Effector memory CD4-positive, alpha-beta T cell (primary cell): ENCODE measurements around the gene PRKCE.
"Not testable (repeated sequence)": the region's sequence is repeated elsewhere in the genome, so short reads cannot be mapped to it uniquely, and the experiment has no call there.

Experiments used
- DNase-seq, 3 donors: peaks; one replicate each; pipeline ENCODE4 v3.0.0-alpha.2; 2020
- H3K27ac ChIP-seq: 2 replicates; pipeline ENCODE4 v1.7.0; 2013; ENCODE audit warnings: mild to moderate bottlenecking, low read length, moderate library complexity; ENCODE audit not compliant: insufficient read depth, poor library complexity, severe bottlenecking
- H3K27me3 ChIP-seq: replicated peaks from 2 replicates; pipeline ENCODE4 v1.7.0; 2013; ENCODE audit warnings: mild to moderate bottlenecking, low read length; ENCODE audit not compliant: insufficient read depth, control insufficient read depth, poor library complexity, severe bottlenecking
- H3K36me3 ChIP-seq: 2 replicates; pipeline ENCODE4 v1.7.0; 2013; ENCODE audit warnings: mild to moderate bottlenecking, low read length, moderate library complexity; ENCODE audit not compliant: control insufficient read depth, insufficient read depth
- H3K4me1 ChIP-seq: 2 replicates; pipeline ENCODE4 v1.7.0; 2013; ENCODE audit warnings: low read length, mild to moderate bottlenecking; ENCODE audit not compliant: control insufficient read depth, insufficient read depth, poor library complexity, severe bottlenecking
- H3K4me3 ChIP-seq: 2 replicates; pipeline ENCODE4 v1.7.0; 2013; ENCODE audit warnings: low read length, low read depth, mild to moderate bottlenecking; ENCODE audit not compliant: insufficient read depth, poor library complexity, severe bottlenecking
- H3K9me3 ChIP-seq: 2 replicates; pipeline ENCODE4 v1.7.0; 2013; ENCODE audit warnings: mild to moderate bottlenecking, low read length, moderate library complexity; ENCODE audit not compliant: control insufficient read depth

PRKCE gene

DNA sequence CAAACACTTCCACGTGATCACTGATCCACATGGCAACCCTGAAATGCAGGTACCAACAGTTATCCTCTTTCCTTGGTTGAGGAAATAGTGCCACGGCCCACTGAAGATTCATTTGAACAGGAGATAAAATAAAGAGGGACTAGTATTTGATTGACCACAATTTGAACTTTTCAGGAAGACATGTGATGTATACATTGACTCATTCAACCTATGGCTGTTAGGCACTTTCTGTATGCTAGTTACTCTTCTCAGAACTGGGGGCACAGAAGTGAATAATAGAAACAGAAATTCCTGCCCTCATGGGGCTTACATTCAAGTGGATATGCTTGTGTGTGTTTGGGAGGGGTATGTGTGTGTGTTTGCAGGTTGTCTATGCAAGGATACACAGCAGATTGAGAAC is 199.6 kb downstream of the PRKCE start:
- no peak for DNase-seq
- Histone ChIP-seq H3K9me3 (no peaks in the 10 kb centered on the region), H3K4me3 (no peak overlapping the region), H3K36me3 (no peaks in the 10 kb centered on the region), H3K27ac (no peak overlapping the region), H3K4me1 (no peaks in the 10 kb centered on the region), H3K27me3 (no peaks in the 10 kb centered on the region)

DNA sequence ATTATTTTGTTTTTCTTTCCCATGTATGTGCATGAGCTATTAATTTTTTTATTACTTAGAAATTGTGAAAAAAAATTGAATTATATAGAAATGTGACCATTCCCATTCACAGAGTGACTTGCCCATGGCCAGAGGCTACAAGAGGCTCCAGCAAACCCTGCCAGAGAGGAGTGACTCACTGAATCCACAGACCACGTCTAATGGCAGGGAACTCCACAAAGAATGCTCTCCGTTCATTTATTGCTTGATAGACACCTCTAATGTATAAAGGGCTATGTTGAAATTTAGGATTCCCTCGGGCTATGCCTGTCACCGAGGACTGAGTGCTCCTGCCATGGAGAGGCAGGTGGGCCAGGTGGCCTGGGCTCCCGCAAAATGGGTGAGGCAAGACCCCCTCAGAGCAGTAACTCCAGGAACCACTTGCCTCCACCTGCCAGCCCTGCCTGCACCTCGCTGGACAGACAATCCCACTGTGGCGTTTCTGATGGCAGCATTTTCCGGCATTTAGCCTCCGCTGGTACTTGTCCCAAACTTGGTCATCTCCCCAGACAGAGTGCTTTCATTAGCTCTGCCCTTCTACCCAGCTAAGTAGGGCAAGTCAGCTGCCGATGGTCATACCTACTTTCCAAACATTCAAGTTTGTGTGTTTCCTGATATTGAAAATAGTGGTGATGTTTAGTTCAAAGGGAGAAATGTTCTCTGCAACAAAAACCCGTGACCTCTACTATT is 200.3 kb downstream of the PRKCE start:
- DNase-seq = no peak
- H3K36me3 ChIP-seq = no peaks in the 10 kb centered on the region
- no peak overlapping the region for H3K27ac ChIP-seq
- no peaks in the 10 kb centered on the region for H3K9me3 ChIP-seq
- H3K4me1 ChIP-seq = no peaks in the 10 kb centered on the region
- no peak overlapping the region for H3K4me3 ChIP-seq
- H3K27me3 ChIP-seq = no peaks in the 10 kb centered on the region

DNA sequence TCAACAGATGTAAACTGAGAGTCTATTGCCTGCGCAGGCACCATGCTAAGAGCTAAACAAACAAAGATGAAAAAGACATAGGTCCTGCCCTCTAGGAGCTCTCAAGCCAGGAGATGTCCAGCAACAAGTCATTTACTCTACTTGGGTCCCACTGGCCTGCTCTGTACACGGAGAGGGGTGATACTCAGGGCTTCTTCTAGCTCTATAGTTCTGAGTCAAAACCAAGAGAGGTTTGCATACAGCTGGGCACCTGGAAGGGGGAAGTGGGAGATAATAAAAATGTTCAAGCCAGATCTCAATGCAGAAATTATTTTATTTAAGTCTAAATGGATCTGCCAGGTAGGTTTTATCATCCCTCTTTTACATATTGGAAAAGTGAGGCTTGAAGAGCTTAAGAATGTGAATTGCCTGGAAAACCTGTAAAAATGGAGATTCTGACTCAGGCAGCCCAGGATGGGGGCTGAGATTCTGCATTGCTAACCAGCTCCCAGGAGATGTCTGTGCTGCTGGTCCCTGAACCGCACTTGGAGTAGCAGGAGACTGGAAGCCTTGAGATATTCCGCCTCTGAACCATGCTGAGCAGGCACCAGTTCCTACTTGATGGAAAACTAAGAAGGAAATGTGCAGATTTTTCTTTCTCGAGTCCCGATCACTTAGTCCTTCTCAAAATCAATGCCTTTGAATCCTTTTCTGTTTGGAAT is 201.1 kb downstream of the PRKCE start:
- Histone ChIP-seq H3K9me3 (no peaks in the 10 kb centered on the region), H3K27me3 (no peaks in the 10 kb centered on the region), H3K4me3 (no peak overlapping the region), H3K4me1 (no peaks in the 10 kb centered on the region), H3K36me3 (no peaks in the 10 kb centered on the region), H3K27ac (no peak overlapping the region)
- DNase-seq = no peak

DNA sequence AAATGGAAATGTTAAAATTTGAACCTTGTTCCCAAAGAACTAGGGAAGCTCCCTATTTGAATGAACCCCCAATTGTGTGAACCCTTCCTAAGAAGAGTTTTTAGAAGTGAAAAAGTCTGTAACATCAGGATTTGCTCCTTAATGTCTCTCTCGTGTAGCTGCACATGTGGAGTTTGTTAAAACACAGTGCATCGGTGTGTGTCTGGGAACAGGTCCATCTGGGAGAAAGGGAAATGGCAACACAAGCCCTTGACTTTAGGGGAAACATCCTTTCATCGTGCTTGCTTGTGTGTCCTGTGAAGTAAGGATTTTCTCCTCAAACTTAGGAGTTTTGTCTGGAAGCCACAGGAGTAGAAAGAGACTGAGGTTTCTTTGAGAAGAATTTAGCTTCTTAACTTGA is 203.9 kb downstream of the PRKCE start:
- H3K27ac ChIP-seq = no peak overlapping the region
- no peaks in the 10 kb centered on the region for H3K27me3 ChIP-seq
- DNase-seq = no peak

DNA sequence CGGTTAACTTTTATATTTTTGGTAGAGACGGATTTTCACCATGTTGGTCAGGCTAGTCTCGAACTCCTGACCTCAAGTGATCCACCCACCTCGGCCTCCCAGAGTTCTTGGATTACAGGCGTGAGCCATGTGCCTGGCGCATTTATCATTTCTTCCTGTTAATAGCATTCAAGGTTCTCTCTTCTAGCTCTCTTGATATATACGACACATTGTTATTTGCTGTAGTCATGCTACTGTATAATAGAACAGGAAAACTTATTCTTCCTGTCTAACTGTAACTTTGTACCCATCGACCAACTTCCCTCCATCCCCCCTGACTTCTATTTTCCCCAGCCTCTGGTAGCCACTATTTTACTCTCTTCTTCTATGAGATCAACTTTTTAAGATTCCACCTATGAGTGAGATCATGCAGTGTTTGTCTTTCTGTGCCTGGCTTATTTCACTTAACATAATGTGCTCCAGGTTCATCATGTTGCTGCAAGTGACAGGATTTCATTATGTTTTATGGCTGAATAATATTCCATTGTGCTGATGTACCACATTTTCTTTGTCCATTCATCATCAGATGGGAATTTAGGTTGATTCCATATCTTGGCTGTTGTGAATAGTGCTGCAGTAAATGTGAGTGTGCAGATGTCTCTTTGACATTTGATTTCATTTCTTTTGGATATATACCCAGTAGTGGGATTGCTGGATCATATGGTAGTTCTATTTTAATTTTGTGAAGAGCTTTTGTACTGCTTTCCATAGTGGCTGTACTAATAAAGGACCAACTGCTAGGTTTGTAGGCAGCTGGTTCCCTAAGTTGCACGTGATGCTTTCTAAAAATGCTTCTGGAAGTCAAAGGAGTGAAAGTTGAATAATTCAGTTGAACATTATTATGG is 205.2 kb downstream of the PRKCE start:
- Histone ChIP-seq H3K4me1 (peaks cover 6% of the 10 kb centered on the region), H3K36me3 (no peaks in the 10 kb centered on the region), H3K27ac (no peak overlapping the region), H3K27me3 (no peaks in the 10 kb centered on the region), H3K9me3 (no peaks in the 10 kb centered on the region), H3K4me3 (no peak overlapping the region)
- no peak for DNase-seq

More for the DNA sequence above, 203.9 kb downstream of the PRKCE start:
- H3K4me1 ChIP-seq = peaks cover 5% of the 10 kb centered on the region
- H3K4me3 ChIP-seq = no peak overlapping the region
- H3K36me3 ChIP-seq = no peaks in the 10 kb centered on the region
- H3K9me3 ChIP-seq = no peaks in the 10 kb centered on the region

DNA sequence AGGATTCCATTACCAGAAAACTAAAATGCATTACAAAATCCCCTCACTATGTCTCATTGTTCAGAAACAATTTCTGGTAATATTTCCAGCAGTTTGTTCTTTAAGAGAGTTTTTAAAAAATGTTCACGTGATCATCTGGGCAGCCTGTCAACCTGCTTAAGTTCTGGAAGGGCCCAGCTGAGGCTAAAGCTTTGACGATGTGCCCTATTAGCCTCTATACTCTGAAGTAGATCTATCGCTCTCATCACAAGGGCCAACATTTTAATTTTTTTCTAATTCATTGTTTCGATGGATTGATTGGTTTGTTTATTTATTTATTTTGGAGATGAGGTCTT is 205.8 kb downstream of the PRKCE start:
- Histone ChIP-seq H3K9me3 (no peaks in the 10 kb centered on the region), H3K27ac (no peak overlapping the region), H3K36me3 (no peaks in the 10 kb centered on the region), H3K4me1 (peaks cover 6% of the 10 kb centered on the region), H3K27me3 (no peaks in the 10 kb centered on the region), H3K4me3 (no peak overlapping the region)
- DNase-seq = no peak

DNA sequence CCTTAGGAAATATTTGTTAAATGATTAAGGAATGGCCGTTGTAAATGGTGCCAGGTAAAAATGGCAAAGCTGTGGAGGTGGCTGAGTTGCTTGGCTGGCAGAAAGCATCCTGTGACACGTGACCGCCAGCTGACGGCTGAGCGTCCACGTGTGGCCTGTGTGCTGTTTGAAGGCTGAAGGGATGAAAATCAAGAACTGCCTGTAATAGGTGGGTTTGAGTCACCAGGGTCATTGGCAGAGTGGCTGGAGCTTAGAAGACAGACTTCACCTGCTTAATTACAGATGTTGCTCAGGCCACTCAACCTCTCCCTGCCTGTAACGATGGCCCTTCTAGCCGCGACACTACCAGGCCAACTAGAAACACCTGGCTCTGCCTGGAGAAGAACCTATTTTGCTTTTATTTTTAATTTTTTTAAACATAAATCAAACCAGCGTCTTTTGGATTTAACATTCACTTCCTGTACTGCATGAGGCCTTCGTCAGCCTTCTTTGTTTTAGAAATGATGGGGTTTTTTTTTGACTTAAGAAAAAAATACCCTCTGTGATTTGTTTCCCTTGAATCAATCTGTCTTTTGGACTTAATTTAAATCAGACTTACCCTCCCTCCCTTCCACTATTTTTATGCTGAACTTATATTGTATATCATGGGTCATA is 206.5 kb downstream of the PRKCE start:
- no peak for DNase-seq
- Histone ChIP-seq H3K36me3 (no peaks in the 10 kb centered on the region), H3K27me3 (no peaks in the 10 kb centered on the region), H3K9me3 (no peaks in the 10 kb centered on the region), H3K4me3 (no peak overlapping the region), H3K4me1 (peaks cover 6% of the 10 kb centered on the region), H3K27ac (no peak overlapping the region)

DNA sequence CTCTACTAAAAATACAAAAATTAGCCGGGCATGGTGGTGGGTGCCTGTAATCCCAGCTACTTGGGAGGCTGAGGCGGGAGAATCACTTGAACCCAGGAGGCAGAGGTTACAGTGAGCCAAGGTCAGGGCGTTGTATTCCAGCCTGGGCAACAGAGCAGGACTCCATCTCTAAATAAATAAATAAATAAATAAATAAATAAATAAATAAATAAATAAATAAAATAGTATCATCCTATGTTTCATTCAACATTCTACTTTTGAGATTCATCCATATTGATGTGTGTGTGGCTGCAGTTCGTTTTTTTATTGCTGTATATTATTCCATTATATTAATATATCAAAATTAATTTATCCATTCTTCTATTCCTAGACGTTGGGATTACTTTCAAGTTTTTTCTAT is 207.4 kb downstream of the PRKCE start:
- not testable (repeated sequence) for H3K36me3 ChIP-seq, H3K4me1 ChIP-seq, DNase-seq, H3K27me3 ChIP-seq, H3K27ac ChIP-seq, H3K9me3 ChIP-seq, H3K4me3 ChIP-seq

DNA sequence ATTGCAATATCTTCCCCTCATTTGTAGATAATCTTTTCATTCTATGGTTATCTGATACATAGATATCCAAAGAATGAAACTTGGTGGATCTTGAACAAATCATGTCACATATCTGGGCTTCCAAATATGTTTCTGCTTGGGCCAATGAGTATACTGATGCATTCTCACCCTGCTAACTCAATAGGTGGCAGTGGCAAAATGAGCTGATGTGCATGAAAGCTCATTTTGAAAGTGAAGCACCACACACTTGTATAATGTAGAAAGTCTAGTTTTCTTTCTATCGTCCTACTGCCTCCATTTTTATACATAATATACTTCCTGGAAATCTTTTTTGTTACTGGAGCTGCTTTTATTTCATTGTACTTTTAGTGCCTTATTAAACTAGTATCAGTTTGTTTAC is 208.2 kb downstream of the PRKCE start:
- Histone ChIP-seq H3K36me3 (no peaks in the 10 kb centered on the region), H3K9me3 (no peaks in the 10 kb centered on the region), H3K27me3 (no peaks in the 10 kb centered on the region), H3K27ac (no peak overlapping the region), H3K4me3 (no peak overlapping the region), H3K4me1 (peaks cover 6% of the 10 kb centered on the region)
- DNase-seq = no peak
